Right lobe of liver (tissue), 4 donors: Measurements from ENCODE around the gene CPXM2.

Source experiments
- CTCF ChIP-seq, 4 donors: fragments of 200-600 bp in 3 of 4; fragments of 450-650 bp in 1 of 4; IDR thresholded peaks; one replicate each; pipeline versions ENCODE4 v1.5.1 to v1.8.0; 2016 to 2022; ENCODE audit warnings: antibody characterized with exemption in 4 of 4, mild to moderate bottlenecking in 2 of 4
- POLR2A ChIP-seq: fragments of 450-650 bp; IDR thresholded peaks from one replicate; pipeline ENCODE4 v1.6.1; 2017; ENCODE audit warnings: antibody characterized with exemption, mild to moderate bottlenecking
- donor health status: DM: no; HTN: no; CAD: no.
- donor health status: DM: no; HTN: no; CAD: no.
- donor health status: DM: no; HTN: yes; CAD: no.

GRCh38 chr10:123928427-123928826 lies 36.8 kb upstream of the CPXM2 start:
- TF ChIP-seq POLR2A: no peak
- no peak for TF ChIP-seq CTCF (IDR thresholded peaks at IDR 0.05)
